ENCODE results near the gene MICU1. TPM values are rescaled to one million over a fixed set of nuclear protein-coding genes. Genes with fewer than 3 reads are reported as not detected.

MICU1 gene
- total and polyA plus RNA-seq, 10 of the 15 experiments (the other 5 are each of a cell fraction or from before 2014, with no cell fraction given) = 18.2 to 36.4 (median 22.2) TPM

DNA sequence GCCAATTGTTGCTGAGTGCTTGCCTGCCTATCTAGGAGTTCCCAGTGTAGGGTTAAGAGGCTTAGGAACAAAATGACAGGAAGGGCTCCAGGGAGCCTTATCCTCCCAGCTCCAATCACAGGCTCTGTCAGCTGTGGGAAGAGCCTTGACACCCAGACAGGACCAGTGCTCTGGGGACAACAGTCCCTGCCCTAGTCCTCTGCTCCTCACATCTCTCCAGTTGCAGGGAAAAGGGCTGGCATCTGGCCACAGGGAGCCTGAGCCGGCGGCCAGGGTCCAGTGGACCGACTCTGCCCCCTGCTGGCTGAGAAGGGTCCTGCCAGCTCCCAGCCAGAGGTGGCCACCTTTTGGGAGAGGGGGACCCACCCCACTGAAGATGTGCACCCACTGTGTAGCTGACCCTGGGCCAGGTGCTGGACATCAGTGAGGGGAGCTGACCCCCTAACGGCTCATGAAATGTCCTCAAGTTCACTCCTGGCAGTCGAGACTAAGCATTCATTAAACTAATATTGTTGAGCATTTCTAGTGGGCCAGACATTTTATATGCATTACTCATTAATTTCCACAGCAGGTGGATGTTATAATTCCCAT is 288.7 kb downstream of the MICU1 start:
- no peaks in the 10 kb centered on the region; the same call in 2 of the 3 replicates for H3K9me3 ChIP-seq (replicated peaks; ENCODE audit: control insufficient read depth, insufficient read depth, low read length)
- no peak overlapping the region for H3K4me2 ChIP-seq (ENCODE audit: control insufficient read depth, insufficient read depth)
- H3K4me1 ChIP-seq (ENCODE audit: control insufficient read depth, insufficient read depth, low read length) = peaks cover 61% of the 10 kb centered on the region
- H3K36me3 ChIP-seq (ENCODE audit: control insufficient read depth in 2 of 2, insufficient read depth in 2 of 2, low read length in 1 of 2) = peaks cover 18 to 30% of the 10 kb centered on the region in 2 experiments; a peak in 3 of 4 replicates
- RAD21 ChIA-PET (ENCODE audit: unreplicated experiment) = interaction anchor here (0.8 to 11.6 kb wide), 23 partner anchors 8 to 441 kb away, joined by 3 to 170 read pairs (median 5); partner anchors contain the start of genes ANAPC16, ASCC1 and DDIT4
- BruUV-seq (replicated peaks) = no TSS peak
- POLR2A ChIA-PET = interaction anchor here (0.6 to 8.0 kb wide), 8 partner anchors 17 to 288 kb away, joined by 3 to 93 read pairs (median 6); no protein-coding TSS in a partner anchor
- no peaks in the 10 kb centered on the region for H3K27me3 ChIP-seq (replicated peaks in 1 of 2; ENCODE audit: control insufficient read depth in 2 of 2, insufficient read depth in 2 of 2, low read length in 1 of 2)
- WGBS (ENCODE audit: insufficient coverage, insufficient replicate concordance, low lambda C conversion rate, missing lambda C conversion rate) = 12% methylated on average over 5 of the region's 5 CpGs
- no peaks in the 10 kb centered on the region for H3K79me2 ChIP-seq (ENCODE audit: control insufficient read depth, insufficient read depth, low read length)
- no peak overlapping the region for H3K4me3 ChIP-seq
- SMC1A ChIA-PET (ENCODE audit: uncharacterized antibody, unreplicated experiment) = interaction anchor here (0.6 to 9.7 kb wide), 27 partner anchors 13 to 442 kb away, joined by 3 to 168 read pairs (median 5); partner anchors contain the start of genes ASCC1 and DDIT4
- intact Hi-C loops (cut with micrococcal nuclease; ENCODE audit: unreplicated experiment) = loop anchor here (1.0 to 2.0 kb wide), 2 partner anchors 289 to 440 kb away; no protein-coding TSS in a partner anchor
- CTCF ChIA-PET = interaction anchor here (0.6 to 16.6 kb wide), 54 partner anchors 9 to 649 kb away, joined by 3 to 275 read pairs (median 5); partner anchors contain the start of gene DDIT4
- DNase-seq (ENCODE audit: low read depth, low spot score) (no peak), FAIRE-seq (no peak), ATAC-seq (peak; percentile 11; the same call in 1 of the 3 replicates)
- H3K9ac ChIP-seq (ENCODE audit: control insufficient read depth, insufficient read depth, low read length) = no peak overlapping the region
- H4K20me1 ChIP-seq (ENCODE audit: control insufficient read depth, insufficient read depth) = no peaks in the 10 kb centered on the region
- no peak overlapping the region for H2AFZ ChIP-seq (ENCODE audit: control insufficient read depth, low read depth, low read length)
- in situ Hi-C loops (cut with MboI) = loop anchor here (5.0 to 10.0 kb wide), 4 partner anchors 110 to 442 kb away; no protein-coding TSS in a partner anchor
- peak overlapping the region; percentile 1; the same call in 1 of the 2 replicates for H3K27ac ChIP-seq (ENCODE audit: control insufficient read depth, insufficient read depth)
- TF ChIP-seq SREBF2 (IDR thresholded peaks at IDR 0.05; ENCODE audit: low read length) (no peak), POU2F2 (IDR thresholded peaks at IDR 0.05; ENCODE audit: borderline replicate concordance, low read depth, low read length) (0 out of 3 replicates have a peak, but pooled peaks have one; percentile 36), MEF2A (IDR thresholded peaks at IDR 0.05; ENCODE audit: insufficient read depth, low read depth, low read length) (no peak), FOXM1 (IDR thresholded peaks at IDR 0.05; ENCODE audit: low read depth, low read length) (no peak), ZNF207 (IDR thresholded peaks at IDR 0.05; ENCODE audit: borderline replicate concordance) (peak; percentile 45; the same call in 1 of the 2 replicates), TCF3 (IDR thresholded peaks at IDR 0.05; ENCODE audit: borderline replicate concordance, insufficient read depth, low read depth, low read length) (no peak), POLR2AphosphoS2 (IDR thresholded peaks at IDR 0.05; ENCODE audit: low read depth, low read length) (0 out of 2 replicates have a peak, but pooled peaks have one; percentile 51), RELB (IDR thresholded peaks at IDR 0.05; ENCODE audit: low read depth) (peak; percentile 76; the same call in 1 of the 2 replicates), LARP7 (IDR thresholded peaks at IDR 0.05) (peak; percentile 42; the same call in 1 of the 2 replicates), KAT2A (conservative IDR thresholded peaks at IDR 0.05; ENCODE audit: control insufficient read depth, low read depth, low read length) (no peak), BHLHE40 (IDR thresholded peaks at IDR 0.05; ENCODE audit: borderline replicate concordance in 1 of 2, low read depth in 2 of 2, low read length in 1 of 2) (peak in 1 of 2 experiments; percentile 39; a peak in 1 of 4 replicates), IKZF1 (conservative IDR thresholded peaks at IDR 0.05) (peak; percentile 92), EED (IDR thresholded peaks at IDR 0.05; ENCODE audit: low read depth) (0 out of 2 replicates have a peak, but pooled peaks have one; percentile 61), CREM (IDR thresholded peaks at IDR 0.05; ENCODE audit: low read depth) (no peak), SMAD1 (IDR thresholded peaks at IDR 0.05; ENCODE audit: low read depth, partially characterized antibody) (no peak), IRF4 (IDR thresholded peaks at IDR 0.05; ENCODE audit: low read depth, low read length) (peak; percentile 41; the same call in 1 of the 2 replicates), ZBED1 (IDR thresholded peaks at IDR 0.05; ENCODE audit: borderline replicate concordance) (no peak)
- TF ChIP-seq, protein P1, sequence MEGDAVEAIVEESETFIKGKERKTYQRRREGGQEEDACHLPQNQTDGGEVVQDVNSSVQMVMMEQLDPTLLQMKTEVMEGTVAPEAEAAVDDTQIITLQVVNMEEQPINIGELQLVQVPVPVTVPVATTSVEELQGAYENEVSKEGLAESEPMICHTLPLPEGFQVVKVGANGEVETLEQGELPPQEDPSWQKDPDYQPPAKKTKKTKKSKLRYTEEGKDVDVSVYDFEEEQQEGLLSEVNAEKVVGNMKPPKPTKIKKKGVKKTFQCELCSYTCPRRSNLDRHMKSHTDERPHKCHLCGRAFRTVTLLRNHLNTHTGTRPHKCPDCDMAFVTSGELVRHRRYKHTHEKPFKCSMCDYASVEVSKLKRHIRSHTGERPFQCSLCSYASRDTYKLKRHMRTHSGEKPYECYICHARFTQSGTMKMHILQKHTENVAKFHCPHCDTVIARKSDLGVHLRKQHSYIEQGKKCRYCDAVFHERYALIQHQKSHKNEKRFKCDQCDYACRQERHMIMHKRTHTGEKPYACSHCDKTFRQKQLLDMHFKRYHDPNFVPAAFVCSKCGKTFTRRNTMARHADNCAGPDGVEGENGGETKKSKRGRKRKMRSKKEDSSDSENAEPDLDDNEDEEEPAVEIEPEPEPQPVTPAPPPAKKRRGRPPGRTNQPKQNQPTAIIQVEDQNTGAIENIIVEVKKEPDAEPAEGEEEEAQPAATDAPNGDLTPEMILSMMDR (IDR thresholded peaks at IDR 0.05 in 2 of 3, conservative IDR thresholded peaks at IDR 0.05 in 1 of 3; ENCODE audit: control insufficient read depth in 2 of 3, extremely low read depth in 1 of 3, insufficient read depth in 1 of 3, low read depth in 3 of 3, low read length in 3 of 3) = peak; percentile 95 to 98 (median 96)
- TF ChIP-seq, protein P2, sequence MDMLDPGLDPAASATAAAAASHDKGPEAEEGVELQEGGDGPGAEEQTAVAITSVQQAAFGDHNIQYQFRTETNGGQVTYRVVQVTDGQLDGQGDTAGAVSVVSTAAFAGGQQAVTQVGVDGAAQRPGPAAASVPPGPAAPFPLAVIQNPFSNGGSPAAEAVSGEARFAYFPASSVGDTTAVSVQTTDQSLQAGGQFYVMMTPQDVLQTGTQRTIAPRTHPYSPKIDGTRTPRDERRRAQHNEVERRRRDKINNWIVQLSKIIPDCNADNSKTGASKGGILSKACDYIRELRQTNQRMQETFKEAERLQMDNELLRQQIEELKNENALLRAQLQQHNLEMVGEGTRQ (IDR thresholded peaks at IDR 0.05; ENCODE audit: borderline replicate concordance, low read depth, low read length) = no peak

Data from GM12878 (cell line).